Calu3 (cell line): Measurements from ENCODE around the gene ELOVL7. TPM values are rescaled to one million over a fixed set of nuclear protein-coding genes. Genes with fewer than 3 reads are reported as not detected.
A peak's percentile ranks its signal among the peaks of the same experiment; 100 is the strongest.

Experiments used
- BruUV-seq: library from RNA; stranded (reverse); fragments of 400-500 nt; replicated peaks from 2 replicates; lab custom pipeline; 2021; lab: Mats Ljungman, UMichigan
- CTCF ChIA-PET: fragments of 300-600 bp; sonication (Branson Sonifier 250); formaldehyde crosslinking; loops from one replicate; lab custom pipeline; 2022; ENCODE audit warnings: antibody characterized with exemption; lab: Charles Lee
- DNase-seq: peaks from one replicate; pipeline ENCODE4 v3.0.0; 2022
- H3K27ac Mint-ChIP-seq: one replicate; pipeline ENCODE4 v1.8.0; 2022; ENCODE audit warnings: mixed read lengths; ENCODE audit not compliant: unreplicated experiment
- H3K27me3 Mint-ChIP-seq: one replicate; pipeline ENCODE4 v1.8.0; 2022; ENCODE audit warnings: mixed read lengths; ENCODE audit not compliant: unreplicated experiment
- H3K36me3 Mint-ChIP-seq: one replicate; pipeline ENCODE4 v1.8.0; 2022; ENCODE audit warnings: mild to moderate bottlenecking, moderate library complexity, mixed read lengths; ENCODE audit not compliant: insufficient read depth, unreplicated experiment
- H3K4me1 Mint-ChIP-seq: one replicate; pipeline ENCODE4 v1.8.0; 2022; ENCODE audit warnings: mild to moderate bottlenecking, low read depth, mixed read lengths; ENCODE audit not compliant: unreplicated experiment
- H3K4me3 Mint-ChIP-seq: one replicate; pipeline ENCODE4 v1.8.0; 2022; ENCODE audit warnings: mild to moderate bottlenecking, low read depth, moderate library complexity, mixed read lengths; ENCODE audit not compliant: unreplicated experiment
- H3K9me3 Mint-ChIP-seq: one replicate; pipeline ENCODE4 v1.8.0; 2022; ENCODE audit warnings: low read depth, mixed read lengths; ENCODE audit not compliant: unreplicated experiment
- intact Hi-C: fragments of 100-400 bp; cut with micrococcal nuclease; formaldehyde crosslinking; loops from one replicate; pipeline ENCODE4 v1.10.0; 2022; ENCODE audit not compliant: unreplicated experiment
- total RNA-seq: library from RNA; stranded (reverse); gene quantifications from 2 replicates; pipeline ENCODE4 v1.2.3, GENCODE V29; 2022
- TF ChIP-seq, protein P1 (sequence below): fragments of 200-600 bp; IDR thresholded peaks from one replicate; pipeline ENCODE4 v1.8.0; 2022; ENCODE audit warnings: antibody characterized with exemption; ENCODE audit not compliant: unreplicated experiment

ELOVL7 gene
- total RNA-seq, 1 experiment from 2014 or later: 40.5 TPM

DNA sequence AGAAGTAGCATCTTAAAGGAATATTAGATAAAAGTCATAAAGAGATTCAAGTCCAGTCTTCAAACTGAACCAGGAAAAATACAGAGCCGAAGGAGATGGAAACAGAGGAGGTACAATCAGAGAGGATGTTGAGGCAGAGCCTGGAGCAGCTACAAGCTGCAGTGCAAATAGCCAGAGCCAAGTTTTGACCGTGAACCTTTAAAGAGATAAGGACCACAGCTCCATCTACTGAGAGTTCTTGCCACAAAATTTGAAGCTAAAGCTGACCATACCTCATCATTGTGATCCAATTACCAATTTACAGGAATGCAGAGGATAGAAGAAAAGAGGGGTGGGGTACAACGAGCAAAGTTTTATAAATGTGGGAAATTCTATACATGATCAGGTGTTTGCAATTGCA lies 133.7 kb downstream of the ELOVL7 start:
- TF ChIP-seq, protein P1, sequence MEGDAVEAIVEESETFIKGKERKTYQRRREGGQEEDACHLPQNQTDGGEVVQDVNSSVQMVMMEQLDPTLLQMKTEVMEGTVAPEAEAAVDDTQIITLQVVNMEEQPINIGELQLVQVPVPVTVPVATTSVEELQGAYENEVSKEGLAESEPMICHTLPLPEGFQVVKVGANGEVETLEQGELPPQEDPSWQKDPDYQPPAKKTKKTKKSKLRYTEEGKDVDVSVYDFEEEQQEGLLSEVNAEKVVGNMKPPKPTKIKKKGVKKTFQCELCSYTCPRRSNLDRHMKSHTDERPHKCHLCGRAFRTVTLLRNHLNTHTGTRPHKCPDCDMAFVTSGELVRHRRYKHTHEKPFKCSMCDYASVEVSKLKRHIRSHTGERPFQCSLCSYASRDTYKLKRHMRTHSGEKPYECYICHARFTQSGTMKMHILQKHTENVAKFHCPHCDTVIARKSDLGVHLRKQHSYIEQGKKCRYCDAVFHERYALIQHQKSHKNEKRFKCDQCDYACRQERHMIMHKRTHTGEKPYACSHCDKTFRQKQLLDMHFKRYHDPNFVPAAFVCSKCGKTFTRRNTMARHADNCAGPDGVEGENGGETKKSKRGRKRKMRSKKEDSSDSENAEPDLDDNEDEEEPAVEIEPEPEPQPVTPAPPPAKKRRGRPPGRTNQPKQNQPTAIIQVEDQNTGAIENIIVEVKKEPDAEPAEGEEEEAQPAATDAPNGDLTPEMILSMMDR: no peak
- no peak overlapping the region for H3K27ac Mint-ChIP-seq

DNA sequence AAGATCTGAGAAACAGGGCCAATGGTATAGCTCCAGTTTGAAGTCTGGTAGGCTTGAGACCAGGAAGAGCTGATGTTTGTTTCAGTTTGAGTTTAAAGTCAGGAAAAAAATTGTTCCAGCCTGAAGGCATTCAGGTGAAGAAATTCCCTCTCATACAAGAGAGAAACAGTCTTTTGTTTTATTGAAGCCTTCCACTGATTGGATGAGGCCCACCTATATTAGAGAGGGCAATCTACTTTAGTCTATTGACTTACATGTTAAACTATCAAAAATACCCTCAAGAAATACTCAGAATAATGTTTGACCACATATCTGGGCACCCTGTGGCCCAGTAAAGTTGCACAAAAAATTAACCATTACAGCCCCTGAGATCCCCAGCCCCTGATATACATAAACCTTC lies 138.9 kb downstream of the ELOVL7 start:
- no peaks in the 10 kb centered on the region for H3K9me3 Mint-ChIP-seq
- no peak for DNase-seq
- H3K4me1 Mint-ChIP-seq: peaks cover 53% of the 10 kb centered on the region
- peak overlapping the region; percentile 77 for H3K27ac Mint-ChIP-seq
- H3K27me3 Mint-ChIP-seq: no peaks in the 10 kb centered on the region
- peaks cover 16% of the 10 kb centered on the region for H3K36me3 Mint-ChIP-seq
- TF ChIP-seq, protein P1: no peak
- intact Hi-C loops: no loop called here
- H3K4me3 Mint-ChIP-seq: no peak overlapping the region
- CTCF ChIA-PET: interaction anchor here (1.3 kb wide), 1 partner anchor 20 kb away, joined by 4 read pairs; no protein-coding TSS in a partner anchor
- no TSS peak for BruUV-seq

More for the DNA sequence above, 133.7 kb downstream of the ELOVL7 start:
- peaks cover 13% of the 10 kb centered on the region for H3K4me1 Mint-ChIP-seq
- no peak overlapping the region for H3K4me3 Mint-ChIP-seq
- CTCF ChIA-PET: interaction anchor here (1.0 to 1.5 kb wide), 4 partner anchors 9 to 61 kb away, joined by 3 to 8 read pairs (median 4); partner anchors contain the start of gene DEPDC1B
- no TSS peak for BruUV-seq
- no peaks in the 10 kb centered on the region for H3K36me3 Mint-ChIP-seq
- no peak for DNase-seq
- intact Hi-C loops: loop anchor here (5.0 kb wide), 1 partner anchor 33 kb away; no protein-coding TSS in a partner anchor
- H3K9me3 Mint-ChIP-seq: peaks cover 4% of the 10 kb centered on the region
- no peaks in the 10 kb centered on the region for H3K27me3 Mint-ChIP-seq

DNA sequence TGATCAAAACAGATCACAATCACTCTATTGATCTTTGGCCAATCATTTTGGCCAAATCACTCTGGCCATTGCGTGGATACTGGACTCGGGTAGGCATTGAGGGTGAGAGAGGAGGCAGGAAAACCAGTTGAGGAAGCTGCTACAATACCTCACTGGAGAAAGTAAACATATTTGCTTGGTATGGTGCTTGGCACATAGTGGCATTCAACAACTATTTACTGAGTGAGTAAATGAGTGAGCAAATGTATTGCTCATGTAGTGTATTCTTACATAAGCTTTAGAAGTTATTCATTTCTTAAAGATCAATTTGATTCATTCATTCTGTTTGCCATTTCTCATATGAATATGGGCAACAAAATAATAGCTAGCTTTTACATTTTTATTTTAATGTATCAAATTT lies 140.1 kb downstream of the ELOVL7 start:
- H3K9me3 Mint-ChIP-seq: no peaks in the 10 kb centered on the region
- BruUV-seq: no TSS peak
- H3K27me3 Mint-ChIP-seq: no peaks in the 10 kb centered on the region
- DNase-seq: peak; percentile 41
- intact Hi-C loops: no loop called here
- CTCF ChIA-PET: interaction anchor here (1.0 to 1.4 kb wide), 4 partner anchors 16 to 140 kb away, joined by 3 to 4 read pairs (median 4); partner anchors contain the start of gene ELOVL7
- TF ChIP-seq, protein P1: no peak
- peak overlapping the region; percentile 77 for H3K27ac Mint-ChIP-seq
- peaks cover 49% of the 10 kb centered on the region for H3K4me1 Mint-ChIP-seq
- peak overlapping the region; percentile 19 for H3K4me3 Mint-ChIP-seq
- H3K36me3 Mint-ChIP-seq: peaks cover 28% of the 10 kb centered on the region

Other genes starting within 250 kb of the ELOVL7 start
- gene DEPDC1B, start 144.1 kb downstream of the ELOVL7 start, total RNA-seq: 63.1 and 80.7 TPM in 2 replicates
- 17.2 and 19.7 TPM in 2 replicates for gene ERCC8, start 100.8 kb upstream of the ELOVL7 start, total RNA-seq
- gene NDUFAF2, start 100.9 kb upstream of the ELOVL7 start, total RNA-seq: 43.4 and 44.5 TPM in 2 replicates